HG03565 (cell line): ENCODE results near the gene GPX4.

ENCODE experiments used
- ATAC-seq: cut with Tn5 transposase; IDR thresholded peaks from one replicate; pipeline ENCODE4 v1.9.1; 2021; ENCODE audit warnings: mild to moderate bottlenecking, moderate library complexity; ENCODE audit not compliant: unreplicated experiment

The GPX4 gene

DNA sequence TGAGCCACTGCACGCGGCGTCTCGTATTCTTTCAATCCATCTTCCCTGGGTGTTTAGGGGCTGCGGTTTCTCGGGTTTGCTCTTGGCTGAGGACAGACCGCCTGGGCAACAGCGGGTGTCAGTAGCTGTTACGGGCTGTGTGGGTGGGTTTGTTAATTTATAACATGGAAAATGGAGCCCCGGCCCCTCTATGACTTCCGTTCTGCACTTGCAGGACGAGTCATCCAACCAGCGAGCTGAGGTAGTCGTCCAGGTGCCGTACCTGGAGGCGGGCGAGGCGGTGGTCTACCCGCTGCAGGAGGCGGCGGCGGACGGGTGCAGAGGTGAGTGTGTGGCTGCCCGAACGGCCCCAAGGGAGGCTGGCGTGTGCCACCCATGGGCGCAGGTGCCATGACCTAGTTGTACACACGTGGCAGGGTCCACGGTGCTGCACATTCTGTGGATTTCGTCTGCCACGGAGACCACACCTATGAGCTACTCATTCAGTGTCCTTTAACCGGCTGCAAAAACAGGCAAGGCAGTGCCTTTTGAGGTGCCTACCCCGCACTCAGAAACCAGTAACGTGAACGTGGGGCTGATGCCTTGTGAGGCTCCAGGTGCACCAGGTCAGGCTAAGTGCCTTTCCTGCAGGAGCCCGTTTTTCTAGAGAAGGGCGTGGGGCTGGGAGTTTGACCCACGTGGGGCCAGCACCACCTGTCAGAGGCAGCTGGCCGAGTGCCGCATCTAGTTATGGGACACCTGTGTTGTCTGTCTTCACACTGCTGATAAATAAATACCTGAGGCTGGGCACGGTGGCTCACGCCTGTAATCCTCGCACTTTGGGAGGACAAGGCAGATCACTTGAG lies 19.5 kb upstream of the GPX4 start:
- ATAC-seq, result no peak

DNA sequence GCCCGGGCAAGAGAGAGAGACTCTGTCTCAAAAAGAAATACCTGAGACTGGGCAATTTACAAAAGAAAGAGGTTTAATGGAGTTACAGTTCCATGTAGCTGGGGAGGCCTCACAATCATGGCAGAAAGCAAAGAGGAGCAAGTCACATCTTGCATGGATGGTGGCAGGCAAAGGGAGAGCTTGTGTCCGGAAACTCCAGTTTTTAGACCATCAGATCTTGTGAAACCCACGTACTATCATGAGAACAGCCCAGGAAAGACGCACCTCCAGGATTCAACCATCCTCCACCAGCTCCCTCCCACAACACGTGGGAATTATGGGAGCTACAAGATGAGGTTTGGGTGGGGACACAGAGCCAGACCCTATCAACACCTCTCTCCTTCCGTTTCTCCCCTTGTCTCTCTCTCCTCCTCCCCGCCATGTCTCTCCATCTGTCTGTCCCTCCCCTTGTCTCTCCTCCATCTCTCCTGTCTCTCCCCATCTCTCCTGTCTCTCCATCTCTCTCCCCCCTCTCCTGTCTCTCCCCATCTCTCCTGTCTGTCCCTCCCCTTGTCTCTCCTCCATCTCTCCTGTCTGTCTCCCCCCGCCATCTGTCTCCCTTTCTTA lies 18.6 kb upstream of the GPX4 start:
- no peak for ATAC-seq

GRCh38 chr19:1085676-1086442 lies 17.9 kb upstream of the GPX4 start:
- no peak for ATAC-seq

DNA sequence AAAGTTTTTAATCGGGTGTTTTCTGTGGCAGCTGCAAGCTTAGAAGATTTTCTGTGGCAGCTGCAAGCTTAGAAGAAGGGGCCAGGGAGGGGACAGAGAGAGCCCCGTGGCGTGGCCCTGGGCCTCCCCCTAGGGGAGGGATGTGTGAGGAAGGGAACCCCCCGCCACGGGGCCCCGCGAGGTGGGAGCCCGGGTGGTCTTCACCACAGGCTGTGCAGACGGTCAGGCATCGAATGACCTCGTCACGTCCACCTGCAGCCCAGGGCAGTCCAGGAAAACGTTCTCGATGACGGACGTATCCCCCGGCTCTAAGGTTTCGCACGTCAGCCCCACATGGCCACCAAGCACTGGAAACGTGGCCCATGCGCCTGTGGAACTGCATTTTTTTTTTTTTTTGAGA lies 17.2 kb upstream of the GPX4 start:
- ATAC-seq, result no peak

GRCh38 chr19:1087813-1088415 lies 15.9 kb upstream of the GPX4 start:
- ATAC-seq, result no peak

DNA sequence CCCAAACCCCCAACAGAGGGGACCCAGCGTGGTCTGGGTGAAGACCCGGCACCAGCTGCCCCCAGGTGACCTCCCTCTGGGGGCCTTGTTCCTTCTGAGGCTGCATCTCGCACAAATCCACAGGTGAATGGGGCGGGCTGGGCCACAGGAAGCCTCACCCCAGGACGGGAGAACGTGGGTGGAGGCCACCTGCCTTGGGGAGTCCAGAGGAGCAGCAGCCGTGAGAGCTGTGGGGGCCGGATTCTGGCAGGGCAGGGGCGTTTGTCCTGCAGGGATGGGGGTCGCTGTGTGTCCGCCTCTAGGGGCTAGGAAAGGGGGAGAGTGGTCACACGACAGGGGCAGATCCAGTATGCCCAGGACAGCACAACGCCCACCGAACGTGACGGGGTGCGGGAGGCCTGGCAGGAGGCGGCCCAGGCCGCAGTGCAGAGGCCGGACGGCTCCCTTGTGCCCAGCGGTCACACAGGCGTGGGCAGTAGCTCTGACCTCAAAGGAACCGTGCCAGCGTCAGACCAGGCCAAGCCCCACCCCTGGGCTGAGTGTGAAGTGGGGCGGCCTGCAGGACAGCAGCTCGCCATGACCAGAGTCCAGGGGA lies 15.3 kb upstream of the GPX4 start:
- ATAC-seq, result no peak

- no peak for ATAC-seq
Observed at GRCh38 chr19:1089126-1089771, 14.5 kb upstream of the GPX4 start.

GRCh38 chr19:1089891-1090290 lies 13.9 kb upstream of the GPX4 start:
- no peak for ATAC-seq

- ATAC-seq, result no peak
Observed at GRCh38 chr19:1090731-1091543, 12.9 kb upstream of the GPX4 start.

GRCh38 chr19:1091544-1092175 lies 12.1 kb upstream of the GPX4 start:
- ATAC-seq, result no peak

DNA sequence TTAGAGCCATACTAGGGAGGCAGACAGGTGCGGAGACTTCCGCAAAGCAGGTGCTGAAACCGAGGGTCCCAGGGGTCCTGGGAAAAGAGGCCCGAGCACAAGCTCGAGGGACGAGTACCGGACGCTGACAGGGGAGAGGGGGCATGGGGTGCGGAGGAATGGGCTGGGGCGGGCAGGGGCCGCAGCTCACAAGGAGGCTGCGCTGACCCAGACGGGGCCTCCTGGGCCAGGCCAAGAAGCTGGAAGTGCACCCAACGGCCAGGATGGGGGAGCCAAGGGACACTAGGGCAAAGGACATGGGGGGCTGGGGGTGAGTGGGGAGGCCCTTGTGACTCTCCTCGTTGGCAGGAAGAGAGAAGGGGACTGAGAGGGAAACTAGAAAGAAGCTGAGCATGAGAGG lies 10.5 kb upstream of the GPX4 start:
- no peak for ATAC-seq

DNA sequence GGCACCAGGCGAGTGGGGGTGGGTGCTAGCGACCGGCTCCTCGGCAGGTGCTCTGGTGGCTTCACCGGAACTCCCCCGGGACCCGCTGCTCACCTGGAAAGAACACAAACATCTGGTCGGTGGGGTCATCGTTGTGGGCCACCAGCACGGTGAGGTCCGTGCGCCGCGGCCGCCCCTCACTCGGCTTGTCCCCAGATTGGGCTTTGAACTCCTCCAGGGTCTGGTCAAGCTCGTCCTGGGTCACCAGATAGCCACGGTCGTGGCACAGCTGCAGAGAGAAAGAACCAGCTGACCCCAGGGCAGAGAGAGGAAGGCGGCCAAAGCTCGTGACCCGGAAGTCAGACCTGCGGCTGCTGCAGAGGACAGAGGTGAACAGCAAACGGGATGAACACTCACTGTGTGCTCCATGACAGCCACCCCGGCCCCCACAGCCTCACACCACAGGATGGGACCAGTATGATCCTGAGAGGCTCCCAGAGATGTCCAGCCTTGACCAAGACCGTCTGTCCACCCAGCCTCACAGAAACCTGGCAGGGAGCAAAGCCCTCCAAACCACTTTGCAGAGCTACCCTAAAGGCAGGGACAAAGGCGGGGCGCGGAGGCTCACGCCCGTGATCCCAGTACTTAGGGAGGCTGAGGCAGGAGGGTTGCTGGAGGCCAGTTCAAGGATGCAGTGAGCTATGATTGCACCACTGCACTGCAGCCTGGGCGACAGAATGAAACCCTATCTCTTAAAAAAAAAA lies 9.8 kb upstream of the GPX4 start:
- no peak for ATAC-seq

DNA sequence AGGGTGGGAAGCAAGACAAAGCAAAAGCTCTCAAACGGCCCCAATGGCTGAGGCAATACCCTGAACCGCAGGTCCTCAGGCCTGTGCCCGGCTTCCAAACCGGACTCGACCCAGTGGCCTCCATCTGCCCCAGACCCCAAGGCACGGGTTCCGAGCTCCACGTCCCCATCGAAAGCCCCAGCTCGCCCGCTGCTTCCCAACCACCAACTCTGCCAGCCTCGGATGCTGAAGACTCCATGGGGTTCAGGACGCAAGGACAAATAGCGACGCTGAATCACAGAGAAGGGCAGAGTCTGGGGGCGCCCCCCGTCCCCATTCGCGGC lies 9.2 kb upstream of the GPX4 start:
- ATAC-seq, result no peak

GRCh38 chr19:1094978-1095701 lies 8.7 kb upstream of the GPX4 start, which contains the start of gene POLR2E:
POLR2E (minus strand) TSS chr19:1095375; CDS start chr19:1095315, 60 bp downstream.
- ATAC-seq, result peak; percentile 74

DNA sequence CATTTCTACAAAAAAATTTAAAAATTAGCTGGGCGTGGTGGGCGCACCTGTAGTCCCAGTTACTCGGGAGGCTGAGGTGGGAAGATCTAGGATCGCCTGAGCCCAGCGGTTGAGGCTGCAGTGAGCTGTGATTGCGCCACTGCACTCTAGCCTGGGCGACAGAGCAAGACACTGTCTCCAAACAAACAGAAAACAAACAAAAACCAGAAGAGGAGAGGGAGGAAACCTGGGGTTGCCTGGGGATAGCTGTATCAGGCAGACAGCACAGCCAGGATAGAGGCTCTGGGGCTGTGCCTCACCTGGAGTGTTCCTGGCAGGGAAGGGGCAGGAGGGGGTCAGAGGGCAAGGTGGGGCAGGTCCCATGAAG lies 6.0 kb upstream of the GPX4 start:
- no peak for ATAC-seq

DNA sequence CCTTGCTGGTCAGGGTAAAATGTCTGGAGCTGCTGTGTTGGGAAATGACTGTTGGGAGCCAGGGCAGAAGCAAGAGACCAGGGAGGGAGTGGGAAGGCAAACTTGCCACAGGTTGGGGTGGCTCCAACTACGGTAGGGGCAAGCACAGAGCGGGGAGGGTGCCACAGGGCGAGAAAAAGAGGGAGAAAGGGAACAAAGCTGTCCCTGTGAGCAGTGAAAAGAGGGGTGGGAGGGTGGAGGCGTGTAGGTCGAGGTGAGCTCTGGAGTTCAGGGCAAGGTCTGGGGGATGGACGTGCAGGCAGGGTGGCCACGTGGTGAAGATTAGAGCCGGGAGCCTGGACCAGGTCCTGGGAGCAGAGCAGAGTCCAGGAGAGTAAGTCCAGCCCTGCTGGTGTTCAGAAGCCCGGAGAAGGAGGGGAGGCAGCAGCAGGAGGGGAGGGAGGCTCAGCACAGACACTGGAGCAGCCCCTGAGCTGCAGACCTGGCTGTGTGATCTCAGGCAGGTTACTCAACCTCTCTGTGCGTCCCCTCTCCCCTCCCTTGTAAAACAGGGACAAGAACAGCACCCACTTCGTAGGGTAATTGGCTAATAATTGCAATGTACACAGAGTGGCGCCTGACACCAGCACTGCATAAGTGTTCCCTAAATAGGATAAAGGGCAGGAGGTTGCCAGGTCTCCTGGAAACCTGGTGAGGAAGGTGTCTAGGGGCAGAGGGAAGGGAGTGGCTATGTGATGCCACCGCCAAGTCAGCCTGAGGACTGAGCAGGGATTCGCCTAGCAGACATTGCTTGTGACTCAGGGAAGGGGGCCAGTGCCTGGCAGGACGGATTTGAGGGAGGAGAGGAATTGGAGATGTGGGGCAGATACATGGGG lies 5.4 kb upstream of the GPX4 start:
- ATAC-seq, result no peak

- ATAC-seq, result no peak
Observed at GRCh38 chr19:1101337-1101698, 2.5 kb upstream of the GPX4 start.
